ENCODE measurements around the gene MVB12B. TPM values are rescaled to one million over a fixed set of nuclear protein-coding genes. Genes with fewer than 3 reads are reported as not detected.

Gene MVB12B
- total RNA-seq, 1 donor from 2014 or later, result 12.8 TPM

GRCh38 chr9:126505697-126506346 lies 179.2 kb downstream of the MVB12B start:
- no peak overlapping the region for H3K27ac ChIP-seq (ENCODE audit: low read depth, low read length)
- Mint-ChIP-seq H3K9me3 (ENCODE audit: unreplicated experiment) (no peaks in the 10 kb centered on the region), H3K27me3 (ENCODE audit: low read depth, unreplicated experiment) (peaks cover 32% of the 10 kb centered on the region), H3K36me3 (ENCODE audit: low read depth, unreplicated experiment) (peaks cover 2% of the 10 kb centered on the region), H3K4me3 (ENCODE audit: unreplicated experiment) (no peak overlapping the region), H3K4me1 (ENCODE audit: low read depth, unreplicated experiment) (peaks cover 3% of the 10 kb centered on the region), H3K27ac (ENCODE audit: unreplicated experiment) (no peak overlapping the region)
- no peaks in the 10 kb centered on the region for H3K36me3 ChIP-seq (ENCODE audit: insufficient read depth, low read length)
- H4K20me1 ChIP-seq (ENCODE audit: insufficient read depth, low read length), result peaks cover 8% of the 10 kb centered on the region
- H3K4me3 ChIP-seq (ENCODE audit: insufficient read depth, low read depth, low read length), result no peak overlapping the region
- no peak overlapping the region for H2AFZ ChIP-seq (ENCODE audit: low read depth, low read length)
- peaks cover 1% of the 10 kb centered on the region for H3K27me3 ChIP-seq (ENCODE audit: insufficient read depth, low read length)
- no peak for FAIRE-seq
- H3K4me1 ChIP-seq (ENCODE audit: insufficient read depth, low read length), result peaks cover 11% of the 10 kb centered on the region
- DNase-seq (ENCODE audit: low read depth), result no peak
- TF ChIP-seq CTCF (IDR thresholded peaks at IDR 0.05; ENCODE audit: insufficient read depth, low read depth, low read length), result no peak
- no peak for TF ChIP-seq EZH2 (IDR thresholded peaks at IDR 0.05; ENCODE audit: insufficient read depth, low read length)
- no peak overlapping the region for H3K4me2 ChIP-seq (ENCODE audit: low read length)
- no peak overlapping the region for H3K9ac ChIP-seq (ENCODE audit: low read length)
- H3K79me2 ChIP-seq (ENCODE audit: insufficient read depth, low read length), result no peaks in the 10 kb centered on the region
- no peaks in the 10 kb centered on the region for H3K9me3 ChIP-seq (ENCODE audit: insufficient read depth, low read depth, low read length)

- Histone ChIP-seq H3K9ac (ENCODE audit: low read length) (no peak overlapping the region), H3K9me3 (ENCODE audit: insufficient read depth, low read depth, low read length) (no peaks in the 10 kb centered on the region), H3K27me3 (ENCODE audit: insufficient read depth, low read length) (peaks cover 7% of the 10 kb centered on the region), H3K79me2 (ENCODE audit: insufficient read depth, low read length) (no peaks in the 10 kb centered on the region), H2AFZ (ENCODE audit: low read depth, low read length) (no peak overlapping the region), H3K4me3 (ENCODE audit: insufficient read depth, low read depth, low read length) (no peak overlapping the region), H4K20me1 (ENCODE audit: insufficient read depth, low read length) (peaks cover under 1% of the 10 kb centered on the region), H3K27ac (ENCODE audit: low read depth, low read length) (no peak overlapping the region), H3K4me1 (ENCODE audit: insufficient read depth, low read length) (peaks cover 6% of the 10 kb centered on the region), H3K4me2 (ENCODE audit: low read length) (no peak overlapping the region), H3K36me3 (ENCODE audit: insufficient read depth, low read length) (no peaks in the 10 kb centered on the region)
- FAIRE-seq, result no peak
- Mint-ChIP-seq H3K9me3 (ENCODE audit: unreplicated experiment) (no peaks in the 10 kb centered on the region), H3K27me3 (ENCODE audit: low read depth, unreplicated experiment) (peaks cover 35% of the 10 kb centered on the region), H3K4me3 (ENCODE audit: unreplicated experiment) (no peak overlapping the region), H3K27ac (ENCODE audit: unreplicated experiment) (no peak overlapping the region), H3K4me1 (ENCODE audit: low read depth, unreplicated experiment) (no peaks in the 10 kb centered on the region), H3K36me3 (ENCODE audit: low read depth, unreplicated experiment) (peaks cover 2% of the 10 kb centered on the region)
- DNase-seq (ENCODE audit: low read depth), result no peak
- TF ChIP-seq EZH2 (IDR thresholded peaks at IDR 0.05; ENCODE audit: insufficient read depth, low read length), result no peak
- no peak for TF ChIP-seq CTCF (IDR thresholded peaks at IDR 0.05; ENCODE audit: insufficient read depth, low read depth, low read length)
Measured at GRCh38 chr9:126506361-126507317, 180.0 kb downstream of the MVB12B start.

Measured in astrocyte (in vitro differentiated cells and primary cell).